GM21737 (cell line): ENCODE data around the gene PPARG.
"Not testable (repeated sequence)": the region's sequence is repeated elsewhere in the genome, so short reads cannot be mapped to it uniquely, and the experiment has no call there.

Experiments
- ATAC-seq: cut with Tn5 transposase; IDR thresholded peaks from one replicate; pipeline ENCODE4 v1.9.1; 2021; ENCODE audit warnings: mild to moderate bottlenecking, moderate library complexity; ENCODE audit not compliant: unreplicated experiment

Gene PPARG

DNA sequence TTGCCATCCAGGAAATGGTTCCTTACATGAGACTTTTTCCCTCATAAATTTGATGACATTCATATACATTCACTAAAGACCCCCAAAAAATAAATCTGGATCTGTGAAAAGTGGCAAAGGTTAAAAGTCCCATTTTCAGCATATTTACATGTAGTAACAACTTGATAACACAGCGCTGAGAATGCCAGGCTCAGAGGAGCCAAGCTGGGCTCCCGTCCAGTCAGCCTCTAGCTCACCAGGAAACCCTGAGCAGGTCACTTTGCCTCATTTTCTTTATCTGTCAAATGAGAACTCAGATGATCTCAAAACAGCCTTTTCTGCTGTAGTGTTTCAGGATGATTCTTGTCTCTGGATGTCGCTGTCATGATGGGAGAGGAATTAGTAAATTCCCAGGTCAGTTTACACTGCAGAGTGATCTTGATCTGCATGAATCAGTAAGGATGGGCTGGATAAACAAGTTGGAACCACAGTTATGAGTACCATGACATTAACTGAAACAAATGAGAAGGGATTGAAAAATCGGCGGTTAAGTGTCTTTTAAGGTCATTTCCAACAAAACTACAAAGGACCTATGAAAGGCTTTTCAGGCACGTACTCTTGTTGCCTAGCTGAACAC lies 82.8 kb downstream of the PPARG start:
- no peak for ATAC-seq

DNA sequence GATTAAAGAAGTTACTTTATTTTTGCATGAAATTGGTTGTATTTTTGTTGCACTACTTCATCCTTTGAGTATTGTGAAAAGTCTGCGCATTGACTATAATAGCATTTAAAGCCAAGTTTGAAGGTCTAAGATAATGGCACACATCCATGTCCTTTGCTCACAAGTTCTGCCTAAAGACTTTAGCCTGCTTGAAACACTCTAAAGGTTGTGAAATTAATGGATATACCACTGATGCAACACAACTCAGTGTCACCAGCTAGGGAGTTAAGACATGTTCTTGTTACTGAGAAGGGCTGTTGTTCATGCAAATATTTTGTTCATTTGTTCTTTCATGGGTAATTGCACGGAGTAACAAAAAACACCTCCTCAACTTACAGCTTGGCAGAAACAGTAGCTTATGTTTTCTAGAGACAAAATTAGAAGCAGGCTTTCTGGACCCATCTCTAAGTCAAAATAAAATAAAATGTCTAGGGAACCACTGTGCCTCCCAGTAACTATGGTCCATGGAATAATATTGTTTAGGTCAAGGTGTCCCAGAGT lies 83.9 kb downstream of the PPARG start:
- no peak for ATAC-seq

DNA sequence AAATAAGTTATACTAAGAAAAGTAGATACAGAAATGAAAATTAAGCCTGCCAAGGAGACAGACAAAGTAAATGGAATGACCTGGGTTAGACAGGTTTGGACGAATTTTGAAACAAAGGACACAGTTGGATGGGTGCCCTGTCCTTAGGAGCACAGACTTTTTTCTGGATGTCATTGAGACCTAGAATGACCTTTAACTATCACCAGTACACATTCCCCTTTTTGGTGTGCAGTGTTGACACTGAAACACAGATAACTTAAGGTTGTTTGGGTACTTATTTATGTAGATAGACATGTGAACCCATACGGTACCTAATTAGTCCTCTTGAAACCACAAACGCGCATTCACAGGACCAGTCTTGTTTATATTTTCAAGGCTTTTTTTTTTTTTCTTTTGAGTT lies 86.7 kb downstream of the PPARG start:
- no peak for ATAC-seq

DNA sequence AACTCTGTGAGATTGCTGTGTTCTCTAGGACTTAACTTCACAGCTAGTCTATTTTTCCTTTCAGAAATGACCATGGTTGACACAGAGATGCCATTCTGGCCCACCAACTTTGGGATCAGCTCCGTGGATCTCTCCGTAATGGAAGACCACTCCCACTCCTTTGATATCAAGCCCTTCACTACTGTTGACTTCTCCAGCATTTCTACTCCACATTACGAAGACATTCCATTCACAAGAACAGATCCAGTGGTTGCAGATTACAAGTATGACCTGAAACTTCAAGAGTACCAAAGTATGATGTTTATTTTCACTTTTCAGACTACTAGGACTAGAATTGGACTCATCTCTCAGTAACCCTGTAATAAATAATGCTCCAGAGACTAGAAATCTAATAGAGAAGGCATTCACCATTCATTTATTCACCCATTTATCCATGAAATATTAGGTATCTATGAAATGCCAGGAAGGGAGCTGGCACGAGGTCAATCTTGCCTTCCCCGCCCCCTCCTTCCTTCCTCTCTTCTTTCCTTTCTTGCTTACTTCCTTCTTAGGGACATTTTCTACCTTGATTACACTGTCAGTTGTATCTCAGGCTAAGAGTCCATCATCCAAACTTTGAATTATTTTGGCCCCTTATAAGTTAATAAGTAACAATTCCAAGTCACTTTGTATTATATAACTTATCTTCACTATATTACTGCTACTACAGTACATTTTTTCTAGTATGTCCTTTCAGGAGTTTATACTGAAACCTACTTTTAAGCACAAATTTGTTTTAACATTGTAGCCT lies 91.0 kb downstream of the PPARG start:
- no peak for ATAC-seq

DNA sequence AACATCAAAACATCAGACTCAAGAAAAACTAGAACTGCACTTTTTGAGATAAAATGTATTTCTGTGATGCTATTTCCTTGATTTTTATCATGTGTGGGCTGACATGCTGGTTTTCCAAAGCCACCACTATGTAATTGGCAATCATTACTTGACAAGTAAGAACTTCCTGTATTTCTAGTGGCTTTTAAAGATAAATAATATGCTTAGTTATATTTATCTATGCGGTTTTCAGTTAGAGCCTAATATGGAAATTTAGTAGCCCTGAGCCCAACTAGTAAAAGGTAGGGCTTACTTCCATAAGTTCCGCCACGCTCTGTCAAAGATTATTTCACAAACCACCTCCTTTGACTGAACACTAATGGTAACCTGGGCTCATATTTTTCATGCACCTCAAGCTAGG lies 91.6 kb downstream of the PPARG start:
- no peak for ATAC-seq

DNA sequence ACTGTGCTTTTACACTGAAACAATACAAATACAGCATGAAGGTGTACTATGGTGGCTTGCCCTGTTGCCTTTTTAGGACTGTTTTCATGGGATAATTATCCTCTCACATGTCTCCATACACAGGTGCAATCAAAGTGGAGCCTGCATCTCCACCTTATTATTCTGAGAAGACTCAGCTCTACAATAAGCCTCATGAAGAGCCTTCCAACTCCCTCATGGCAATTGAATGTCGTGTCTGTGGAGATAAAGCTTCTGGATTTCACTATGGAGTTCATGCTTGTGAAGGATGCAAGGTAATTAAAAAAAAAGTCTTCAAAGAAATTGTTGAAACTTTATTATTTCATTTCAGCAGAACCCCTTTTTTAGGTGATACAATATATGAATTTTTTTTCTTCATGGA lies 92.3 kb downstream of the PPARG start:
- ATAC-seq = no peak

DNA sequence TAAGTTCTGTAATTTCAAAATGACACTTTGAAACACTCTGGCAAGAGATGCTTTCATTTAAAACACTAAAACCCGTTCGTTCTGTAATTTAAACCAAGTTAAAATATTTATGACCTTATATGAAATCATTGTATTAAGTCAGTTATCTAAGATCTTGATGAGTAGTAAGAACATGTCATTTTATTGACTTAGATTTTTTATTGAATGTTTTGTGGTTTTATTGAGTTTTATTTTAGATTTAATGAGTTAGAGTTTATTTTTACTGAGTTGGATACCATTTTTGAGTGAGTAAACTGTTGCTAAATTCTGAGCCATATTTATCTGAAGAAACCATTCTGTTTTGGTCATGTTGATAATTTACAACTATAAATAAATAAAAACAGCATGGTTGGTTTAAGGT lies 94.3 kb downstream of the PPARG start:
- no peak for ATAC-seq

DNA sequence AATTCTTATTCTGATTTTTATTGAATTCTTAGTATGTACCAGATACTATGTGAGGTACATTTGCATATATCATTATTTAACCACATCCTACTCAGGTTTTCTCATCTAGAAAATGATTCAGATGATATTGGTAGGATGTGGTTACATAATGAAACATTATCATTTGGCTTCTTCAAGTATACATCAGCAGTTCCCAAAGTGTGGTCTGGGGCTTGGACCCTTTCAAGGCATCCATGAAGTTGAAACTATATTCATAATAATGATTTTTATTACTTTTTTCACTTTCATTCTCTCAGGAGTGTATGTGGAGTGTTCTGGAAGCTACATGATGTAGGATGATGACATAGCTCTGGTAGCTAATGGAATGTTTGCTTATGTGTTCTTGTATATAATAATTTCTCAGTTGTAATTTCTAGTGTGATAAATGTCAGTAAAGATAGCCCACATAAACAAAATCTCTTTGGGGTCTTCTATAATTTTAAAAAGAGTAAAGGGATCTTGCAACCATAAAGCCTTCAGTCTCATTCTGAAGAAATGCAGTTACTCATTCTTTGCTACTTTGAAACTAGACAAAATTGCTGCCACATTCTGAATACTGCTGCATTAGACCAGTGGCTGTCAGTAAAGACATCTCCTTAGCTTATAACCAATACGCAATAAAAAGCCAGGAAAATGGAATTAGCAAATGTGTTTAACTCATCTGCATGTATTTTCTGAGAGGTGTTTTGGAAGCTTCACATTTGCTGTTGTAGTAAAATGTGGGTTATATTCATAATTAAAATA lies 95.8 kb downstream of the PPARG start:
- ATAC-seq = no peak

DNA sequence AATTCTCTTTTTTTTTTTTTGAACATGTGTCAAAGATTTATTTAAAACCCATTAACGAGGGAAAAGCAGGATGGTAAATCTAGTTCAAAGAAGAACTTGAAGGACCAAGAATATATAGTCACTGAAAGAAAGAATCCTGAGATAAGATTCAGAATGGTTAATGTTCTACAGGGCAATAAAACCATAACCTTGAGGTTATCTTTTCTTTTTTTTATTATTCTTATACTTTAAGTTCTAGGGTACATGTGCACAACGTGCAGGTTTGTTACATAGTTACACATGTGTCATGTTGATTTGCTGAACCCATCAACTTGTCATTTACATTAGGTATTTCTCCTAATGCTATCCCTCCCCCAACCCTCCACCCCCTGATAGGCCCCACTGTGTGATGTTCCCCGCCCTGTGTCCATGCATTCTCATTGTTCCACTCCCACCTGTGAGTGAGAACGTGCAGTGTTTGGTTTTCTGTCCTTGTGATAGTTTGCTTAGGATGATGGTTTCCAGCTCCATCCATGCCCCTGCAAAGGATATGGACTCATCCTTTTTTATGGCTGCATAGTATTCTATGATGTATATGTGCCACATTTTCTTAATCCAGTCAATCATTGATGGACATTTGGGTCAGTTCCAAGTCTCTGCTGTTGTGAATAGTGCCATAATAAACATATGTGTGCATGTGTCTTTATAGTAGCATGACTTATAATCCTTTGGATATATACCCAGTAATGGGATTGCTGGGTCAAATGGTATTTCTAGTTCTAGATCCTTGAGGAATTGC lies 97.8 kb downstream of the PPARG start:
- ATAC-seq = not testable (repeated sequence)

DNA sequence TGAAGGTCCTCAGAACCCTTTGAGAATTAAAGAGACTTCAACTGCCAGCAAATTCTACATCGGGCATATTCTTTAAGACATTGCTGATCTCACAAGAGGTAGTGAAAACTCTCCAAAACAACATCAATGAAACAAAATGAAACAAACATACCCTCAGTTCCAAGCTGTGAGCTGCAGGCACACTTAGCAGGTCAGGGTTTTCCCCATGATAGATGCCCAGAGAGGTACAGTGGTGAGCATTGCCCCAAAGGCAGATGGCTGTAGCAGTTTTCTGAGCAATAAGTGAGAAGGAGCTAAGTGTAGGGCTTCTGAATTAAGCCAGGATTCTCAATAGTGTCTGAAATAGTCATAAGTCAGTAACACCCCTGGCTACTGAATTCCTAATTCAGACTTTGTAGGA lies 99.3 kb downstream of the PPARG start:
- no peak for ATAC-seq

DNA sequence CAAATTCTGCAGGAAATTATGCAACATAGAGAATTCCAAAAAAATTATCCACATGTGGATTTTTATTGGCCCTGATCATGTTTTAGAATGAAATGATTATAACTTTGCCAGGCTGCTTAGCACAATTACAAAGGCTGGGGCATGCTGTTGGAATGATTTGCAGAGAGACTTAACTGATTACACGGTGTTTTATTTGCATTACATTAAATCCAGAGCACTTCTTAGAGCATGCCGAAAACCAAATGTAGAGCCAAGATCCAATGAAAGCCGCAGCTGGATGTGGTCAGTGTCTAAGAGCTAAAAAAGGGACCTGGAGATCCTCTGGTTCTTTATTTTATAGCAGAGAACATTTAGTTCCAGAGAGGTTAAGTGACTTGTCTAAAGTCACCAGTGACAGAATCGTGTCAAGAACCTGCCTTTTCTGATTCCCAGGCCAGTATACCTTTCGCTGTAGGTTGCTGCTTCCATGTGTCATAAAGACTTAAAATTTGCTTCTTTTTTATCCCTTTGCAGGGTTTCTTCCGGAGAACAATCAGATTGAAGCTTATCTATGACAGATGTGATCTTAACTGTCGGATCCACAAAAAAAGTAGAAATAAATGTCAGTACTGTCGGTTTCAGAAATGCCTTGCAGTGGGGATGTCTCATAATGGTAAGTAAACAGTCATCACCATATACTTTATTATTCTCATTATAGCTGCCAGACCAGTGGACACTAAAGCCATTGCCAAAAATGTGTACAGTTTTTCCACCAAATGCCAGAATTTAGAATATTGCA lies 103.4 kb downstream of the PPARG start:
- no peak for ATAC-seq

DNA sequence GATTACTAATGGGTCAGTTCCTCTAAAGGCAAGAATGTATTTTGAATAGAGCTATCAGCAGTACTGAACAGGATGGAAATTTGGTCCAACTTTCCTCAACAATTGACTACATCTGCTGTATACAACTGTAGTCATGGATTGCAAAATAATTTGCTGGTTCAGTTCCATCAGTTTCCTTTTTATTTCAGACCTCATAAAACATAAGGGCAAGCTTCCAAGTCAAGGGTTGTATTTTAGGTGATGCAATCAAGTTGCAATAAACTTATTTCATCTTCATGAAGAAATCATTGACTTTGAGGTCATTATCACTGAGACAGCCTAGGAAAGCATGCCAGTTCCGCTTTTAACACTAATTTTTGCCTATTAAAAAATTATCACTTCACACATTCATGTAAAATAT lies 105.0 kb downstream of the PPARG start:
- no peak for ATAC-seq

DNA sequence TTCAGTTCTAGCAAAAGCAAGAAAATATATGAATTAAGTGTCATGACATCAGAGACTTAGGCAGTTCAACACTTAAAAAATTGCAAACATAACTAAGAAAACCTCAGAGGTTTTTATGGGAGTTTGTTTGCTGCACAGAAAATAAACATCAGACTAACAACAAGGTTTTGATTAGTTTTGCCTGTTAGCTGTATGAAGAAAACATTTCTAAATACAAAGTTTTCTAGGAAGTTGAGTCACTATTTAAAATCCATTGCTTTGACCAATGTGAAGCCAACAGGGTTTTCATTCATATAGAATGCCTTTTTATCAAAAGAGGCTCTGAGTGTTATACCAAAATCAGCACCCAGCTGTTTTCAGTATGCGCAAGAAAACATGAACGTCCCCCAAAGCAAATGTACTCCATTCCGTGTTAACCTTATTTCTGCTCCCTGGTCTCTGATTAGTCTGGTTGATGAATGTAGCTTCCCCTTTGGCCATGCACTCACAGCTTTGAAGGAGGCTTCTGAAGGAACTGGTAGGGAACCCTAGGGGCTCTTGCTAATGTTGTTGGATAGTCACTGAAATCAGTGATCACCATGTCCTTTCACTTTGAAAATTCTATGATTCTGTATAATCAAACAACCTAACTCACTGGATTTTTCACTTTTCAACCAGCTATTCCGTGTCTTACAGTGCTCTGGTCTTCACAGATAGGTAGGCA lies 105.8 kb downstream of the PPARG start:
- ATAC-seq = peak; percentile 16

DNA sequence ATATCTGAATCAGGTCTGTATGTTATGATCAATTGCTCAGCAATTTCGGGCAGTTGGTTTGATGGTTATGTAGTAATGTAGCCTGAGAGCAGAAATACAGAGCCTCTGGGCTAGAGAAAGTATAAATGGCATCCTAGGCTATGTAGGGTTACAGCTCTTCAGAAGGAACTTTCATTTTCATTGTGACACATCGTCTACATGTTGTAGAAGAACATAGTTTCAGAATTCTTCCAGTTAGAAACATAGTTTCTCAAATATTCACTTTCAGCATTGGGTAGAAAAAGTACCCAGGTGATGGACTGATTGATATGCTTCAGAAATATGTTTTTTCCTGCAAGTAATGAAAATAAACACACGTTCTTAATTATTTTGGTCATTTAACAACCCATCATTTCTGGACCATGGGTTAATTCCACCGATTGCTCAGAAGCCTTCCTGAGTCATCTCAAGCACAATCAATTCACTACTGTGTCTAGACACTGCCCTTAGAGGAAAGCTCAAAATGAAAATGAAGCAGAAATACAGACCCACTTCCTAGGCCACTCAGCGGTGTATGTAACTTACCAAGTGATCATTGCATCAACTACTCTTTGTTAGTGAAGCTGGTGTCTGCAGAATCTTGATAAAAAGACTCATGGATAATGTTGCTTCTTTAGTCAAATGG lies 106.6 kb downstream of the PPARG start:
- ATAC-seq = peak; percentile 92

DNA sequence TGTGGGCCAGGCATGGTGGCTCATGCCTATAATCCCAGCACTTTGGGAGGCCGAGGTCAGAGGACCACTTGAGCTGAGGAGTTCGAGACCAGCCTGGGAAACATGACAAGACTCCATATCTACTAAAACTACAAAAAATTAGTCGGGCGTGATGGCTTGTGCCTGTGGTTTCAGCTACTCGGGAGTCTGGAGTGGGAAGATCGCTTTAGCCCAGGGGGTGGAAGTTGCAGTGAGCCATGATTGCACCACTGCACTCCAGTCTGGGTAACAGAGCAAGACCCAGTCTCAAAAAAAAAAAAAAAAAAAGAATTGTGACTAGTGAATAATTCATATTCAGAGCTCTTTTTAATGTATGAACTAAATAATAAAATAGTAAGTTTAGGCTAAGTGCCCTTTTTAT lies 107.6 kb downstream of the PPARG start:
- ATAC-seq = no peak

DNA sequence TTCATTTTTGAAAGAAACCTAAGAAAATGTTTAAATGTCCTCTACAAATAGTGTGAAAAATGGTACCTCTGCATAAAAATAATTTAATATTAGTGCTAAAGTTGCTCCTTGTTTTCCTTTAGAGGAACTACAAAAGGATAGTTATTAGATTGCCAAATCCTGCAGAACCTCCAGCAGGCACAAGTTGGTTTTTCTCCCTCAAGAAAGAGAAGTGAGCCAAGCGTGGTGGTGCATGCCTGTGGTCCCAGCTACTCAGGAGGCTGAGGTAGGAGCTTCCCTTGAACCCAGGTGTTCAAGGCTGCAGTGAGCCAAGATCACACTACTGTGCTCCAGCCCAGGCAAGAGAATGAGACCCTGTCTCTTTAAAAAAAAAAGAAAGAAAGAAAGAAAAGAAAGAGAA lies 110.4 kb downstream of the PPARG start:
- ATAC-seq = no peak

DNA sequence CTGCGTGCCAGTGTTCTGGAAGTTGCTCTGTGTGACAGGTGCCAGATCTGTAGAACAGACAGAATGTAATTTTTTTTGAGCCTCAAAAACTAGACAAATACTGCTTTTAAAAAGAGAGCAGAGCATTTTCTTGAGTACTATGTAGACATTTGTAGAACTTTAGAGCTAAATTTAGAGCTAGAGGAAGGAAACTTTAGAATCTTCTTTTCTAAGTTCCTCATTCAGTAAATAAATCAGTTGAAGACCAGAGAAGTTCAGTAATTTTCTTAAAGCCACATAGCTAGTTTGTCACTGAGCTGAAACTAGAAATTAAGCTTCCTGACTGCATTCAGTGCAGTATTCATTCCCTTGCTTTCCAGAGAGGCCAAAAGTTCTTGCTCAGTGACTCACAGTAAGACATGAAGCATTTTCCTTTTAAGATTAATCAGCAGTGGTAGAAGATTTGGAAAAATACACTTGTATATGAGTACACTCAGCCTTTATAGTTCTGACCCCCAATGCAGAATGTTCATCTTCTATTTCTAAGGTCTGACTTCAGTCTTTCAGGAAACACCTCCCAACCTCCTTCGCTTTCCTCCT lies 111.8 kb downstream of the PPARG start:
- no peak for ATAC-seq

DNA sequence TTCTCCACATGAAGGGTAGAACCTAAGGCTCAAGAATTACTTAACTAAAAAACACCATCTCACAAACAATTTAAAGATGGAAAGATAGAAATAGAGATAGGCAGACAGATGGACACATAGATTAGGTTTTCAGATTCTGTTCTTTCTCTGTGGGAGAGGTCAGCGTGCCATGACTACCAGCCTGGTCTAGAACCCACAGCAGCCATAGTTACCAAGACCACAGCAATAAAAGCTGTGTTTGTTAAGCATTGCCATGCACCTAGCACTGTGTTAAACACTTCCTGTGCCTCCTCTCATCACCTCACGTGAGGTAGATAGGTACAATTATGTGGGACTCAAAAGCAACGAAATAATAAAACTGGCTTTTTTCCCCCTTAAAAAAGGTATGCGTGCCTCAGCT lies 112.3 kb downstream of the PPARG start:
- no peak for ATAC-seq
